ENCODE results near the gene LCP2. TPM values are rescaled to one million over a fixed set of nuclear protein-coding genes. Genes with fewer than 3 reads are reported as not detected.

LCP2 gene
- total RNA-seq, 1 donor from 2014 or later: not detected

DNA sequence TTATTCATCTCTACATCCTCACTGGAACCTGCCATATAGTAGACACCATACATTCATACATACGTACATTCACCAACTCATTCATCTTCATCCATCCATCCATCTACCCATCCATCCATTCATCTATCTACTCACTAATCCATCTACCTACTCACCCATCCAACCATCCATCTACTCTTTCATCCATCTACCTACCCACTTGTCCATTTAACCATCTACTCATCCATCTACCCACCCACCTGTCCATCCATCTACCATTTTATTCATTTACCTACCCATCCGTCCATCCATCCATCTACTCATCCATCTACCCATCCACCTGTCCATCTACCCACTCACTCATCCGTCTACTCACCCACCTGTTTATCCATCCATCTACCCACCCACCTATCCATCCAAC, 31.9 kb upstream of the LCP2 start:
- no peak for DNase-seq (ENCODE audit: low spot score in 2 of 2, unreplicated experiment in 2 of 2)
- TF ChIP-seq, protein P1, sequence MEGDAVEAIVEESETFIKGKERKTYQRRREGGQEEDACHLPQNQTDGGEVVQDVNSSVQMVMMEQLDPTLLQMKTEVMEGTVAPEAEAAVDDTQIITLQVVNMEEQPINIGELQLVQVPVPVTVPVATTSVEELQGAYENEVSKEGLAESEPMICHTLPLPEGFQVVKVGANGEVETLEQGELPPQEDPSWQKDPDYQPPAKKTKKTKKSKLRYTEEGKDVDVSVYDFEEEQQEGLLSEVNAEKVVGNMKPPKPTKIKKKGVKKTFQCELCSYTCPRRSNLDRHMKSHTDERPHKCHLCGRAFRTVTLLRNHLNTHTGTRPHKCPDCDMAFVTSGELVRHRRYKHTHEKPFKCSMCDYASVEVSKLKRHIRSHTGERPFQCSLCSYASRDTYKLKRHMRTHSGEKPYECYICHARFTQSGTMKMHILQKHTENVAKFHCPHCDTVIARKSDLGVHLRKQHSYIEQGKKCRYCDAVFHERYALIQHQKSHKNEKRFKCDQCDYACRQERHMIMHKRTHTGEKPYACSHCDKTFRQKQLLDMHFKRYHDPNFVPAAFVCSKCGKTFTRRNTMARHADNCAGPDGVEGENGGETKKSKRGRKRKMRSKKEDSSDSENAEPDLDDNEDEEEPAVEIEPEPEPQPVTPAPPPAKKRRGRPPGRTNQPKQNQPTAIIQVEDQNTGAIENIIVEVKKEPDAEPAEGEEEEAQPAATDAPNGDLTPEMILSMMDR (IDR thresholded peaks at IDR 0.05; ENCODE audit: unreplicated experiment): no peak
- Mint-ChIP-seq H3K27ac (no peak overlapping the region), H3K4me1 (peaks cover 8% of the 10 kb centered on the region), H3K27me3 (ENCODE audit: low read depth) (peaks cover 2% of the 10 kb centered on the region), H3K9me3 (no peaks in the 10 kb centered on the region), H3K36me3 (no peaks in the 10 kb centered on the region), H3K4me3 (no peak overlapping the region)

DNA sequence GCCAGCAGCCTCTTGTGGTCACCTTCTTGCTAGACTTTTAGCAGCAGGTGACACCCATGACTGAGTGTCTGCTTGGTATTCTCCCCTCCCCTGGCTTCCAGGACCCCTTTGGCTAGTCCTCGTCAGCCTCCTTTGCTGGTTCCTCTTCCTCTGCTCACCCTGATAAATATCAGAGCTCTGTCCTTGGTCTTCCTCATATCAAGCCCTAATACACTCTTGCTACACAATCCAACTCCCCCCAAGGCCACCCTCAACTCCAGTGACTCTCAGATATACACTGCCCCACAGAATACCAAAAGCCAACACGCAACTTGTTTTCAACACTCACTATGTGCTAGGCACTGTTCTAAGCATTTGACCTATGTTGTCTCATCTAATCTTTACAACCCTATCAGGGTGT, 30.3 kb upstream of the LCP2 start:
- Mint-ChIP-seq H3K27ac (no peak overlapping the region), H3K4me1 (peaks cover 5% of the 10 kb centered on the region), H3K27me3 (ENCODE audit: low read depth) (peaks cover 2% of the 10 kb centered on the region), H3K36me3 (no peaks in the 10 kb centered on the region), H3K4me3 (no peak overlapping the region), H3K9me3 (no peaks in the 10 kb centered on the region)
- TF ChIP-seq, protein P1 (IDR thresholded peaks at IDR 0.05; ENCODE audit: unreplicated experiment): no peak
- DNase-seq (ENCODE audit: low spot score in 2 of 2, unreplicated experiment in 2 of 2): no peak

DNA sequence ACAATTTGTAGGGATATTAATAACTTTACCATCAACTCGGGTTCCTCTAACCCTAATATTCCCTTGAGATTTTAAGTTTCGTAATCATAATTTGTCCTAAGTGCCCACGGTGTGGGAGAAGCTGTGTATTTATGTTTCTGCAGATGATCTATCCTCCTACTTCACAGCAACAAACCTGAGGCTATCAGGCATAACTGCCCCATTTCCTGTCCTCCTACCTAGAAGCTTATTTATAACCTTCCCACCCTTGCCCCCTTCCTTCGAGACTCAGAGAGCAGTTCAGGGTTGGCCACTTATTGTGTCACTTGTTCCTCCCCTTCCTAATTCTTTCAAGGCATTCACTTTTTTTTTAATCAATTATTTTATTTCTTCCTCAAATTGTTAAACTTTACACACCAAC, 29.6 kb upstream of the LCP2 start:
- peaks cover 2% of the 10 kb centered on the region for H3K27me3 Mint-ChIP-seq (ENCODE audit: low read depth)
- H3K9me3 Mint-ChIP-seq: no peaks in the 10 kb centered on the region
- H3K36me3 Mint-ChIP-seq: no peaks in the 10 kb centered on the region
- H3K4me1 Mint-ChIP-seq: peaks cover 3% of the 10 kb centered on the region
- DNase-seq (ENCODE audit: low spot score in 2 of 2, unreplicated experiment in 2 of 2): no peak
- TF ChIP-seq, protein P1 (IDR thresholded peaks at IDR 0.05; ENCODE audit: unreplicated experiment): no peak
- no peak overlapping the region for H3K4me3 Mint-ChIP-seq
- H3K27ac Mint-ChIP-seq: no peak overlapping the region

DNA sequence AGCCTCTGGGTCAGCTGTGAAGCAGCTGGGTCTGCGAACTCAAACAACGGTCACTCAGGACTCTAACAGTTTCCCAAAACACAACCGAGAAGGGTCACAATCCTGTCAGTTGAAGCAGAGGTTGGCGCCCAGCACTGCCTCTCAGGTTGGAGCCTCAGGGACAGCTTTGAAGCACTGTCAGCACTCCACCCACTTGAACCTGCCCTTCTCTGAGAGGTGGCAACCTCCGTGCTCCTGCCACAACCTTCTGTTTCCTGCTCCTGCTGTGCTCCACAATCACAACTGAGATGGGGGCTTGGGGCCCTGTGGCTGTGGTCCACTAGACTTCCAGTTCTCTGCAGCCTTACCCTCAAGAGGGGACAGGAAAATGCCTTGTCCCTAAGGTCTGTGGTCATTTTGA, 21.7 kb upstream of the LCP2 start:
- Mint-ChIP-seq H3K27me3 (ENCODE audit: low read depth) (peaks cover 2% of the 10 kb centered on the region), H3K4me3 (no peak overlapping the region), H3K27ac (no peak overlapping the region), H3K9me3 (no peaks in the 10 kb centered on the region), H3K4me1 (peaks cover 6% of the 10 kb centered on the region), H3K36me3 (no peaks in the 10 kb centered on the region)
- DNase-seq (ENCODE audit: low spot score in 2 of 2, unreplicated experiment in 2 of 2): no peak
- TF ChIP-seq, protein P1 (IDR thresholded peaks at IDR 0.05; ENCODE audit: unreplicated experiment): no peak

DNA sequence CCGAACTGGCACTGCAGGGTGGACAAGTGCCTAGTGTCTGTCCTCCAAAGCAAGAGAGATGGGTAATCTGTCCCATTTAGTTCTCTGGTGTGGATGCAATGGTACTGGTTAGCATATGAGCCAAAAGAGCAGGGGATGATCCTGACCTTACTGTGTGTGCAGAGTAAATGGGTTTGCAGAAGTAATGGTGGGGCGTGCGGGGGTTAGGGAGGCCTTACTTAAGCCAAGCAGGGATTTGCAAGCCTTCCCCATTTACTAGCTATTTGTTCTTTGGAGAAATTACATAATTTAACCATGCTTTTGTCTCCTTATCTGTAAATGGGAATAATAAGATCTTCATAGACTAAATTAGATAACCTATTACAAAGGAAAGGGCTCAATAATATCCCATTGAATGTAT, 19.9 kb upstream of the LCP2 start:
- H3K36me3 Mint-ChIP-seq: no peaks in the 10 kb centered on the region
- no peak overlapping the region for H3K4me3 Mint-ChIP-seq
- H3K27me3 Mint-ChIP-seq (ENCODE audit: low read depth): peaks cover 2% of the 10 kb centered on the region

More for the DNA sequence above, 19.9 kb upstream of the LCP2 start:
- DNase-seq (ENCODE audit: low spot score in 2 of 2, unreplicated experiment in 2 of 2): no peak
- H3K4me1 Mint-ChIP-seq: peaks cover 6% of the 10 kb centered on the region
- TF ChIP-seq, protein P1 (IDR thresholded peaks at IDR 0.05; ENCODE audit: unreplicated experiment): no peak
- H3K9me3 Mint-ChIP-seq: no peaks in the 10 kb centered on the region
- no peak overlapping the region for H3K27ac Mint-ChIP-seq
